Body of pancreas (tissue), 4 donors: Measurements from ENCODE around the gene SLC47A2. TPM values are rescaled to one million over a fixed set of nuclear protein-coding genes. Genes with fewer than 3 reads are reported as not detected.

Source experiments
- ATAC-seq: fragments of 150-250 bp; one replicate; pipeline ENCODE4 v1.9.1; 2016
- DNase-seq, 4 donors: peaks; one replicate each; pipeline ENCODE4 v3.0.0-alpha.2; 2019
- H3K27ac ChIP-seq, 4 donors: fragments of 200-600 bp; sonication (generic); 1 replicate in 3 of 4; 2 replicates in 1 of 4; pipeline versions ENCODE4 v1.5.1 to v1.6.1; 2016 to 2019; ENCODE audit warnings: mild to moderate bottlenecking in 1 of 4, mixed read lengths in 1 of 4, moderate library complexity in 1 of 4
- H3K27me3 ChIP-seq, 2 donors: fragments of 200-600 bp; sonication (generic); one replicate each; pipeline ENCODE4 v1.6.0; 2016; ENCODE audit warnings: mild to moderate bottlenecking in 1 of 2
- H3K36me3 ChIP-seq, 2 donors: fragments of 200-600 bp; sonication (generic); replicated peaks in 1 of 2; 2 replicates each; pipeline ENCODE4 v1.5.1; 2016; ENCODE audit warnings: low read depth in 2 of 2; ENCODE audit not compliant: insufficient read depth in 1 of 2
- H3K4me1 ChIP-seq: fragments of 200-600 bp; sonication (generic); one replicate; pipeline ENCODE4 v1.6.0; 2016
- H3K4me3 ChIP-seq, 2 donors: fragments of 200-600 bp; sonication (generic); 1 replicate in 1 of 2; 2 replicates in 1 of 2; pipeline ENCODE4 v1.5.1; 2016 to 2019
- H3K9me3 ChIP-seq, 3 donors: fragments of 200-600 bp; sonication (generic); 1 replicate in 2 of 3; 2 replicates in 1 of 3; pipeline ENCODE4 v1.5.1; 2016
- CTCF ChIP-seq, 7 experiments: fragments of 450-650 bp in 4 of 7; fragments of 200-600 bp in 3 of 7; sonication (generic) in 3 of 7; IDR thresholded peaks; one replicate each; pipeline ENCODE4 v1.5.1; 2016 to 2019; ENCODE audit warnings: antibody characterized with exemption in 7 of 7
- POLR2A ChIP-seq, 3 donors: fragments of 450-650 bp; IDR thresholded peaks; one replicate each; pipeline ENCODE4 v1.6.1; 2016; ENCODE audit warnings: antibody characterized with exemption in 3 of 3, mild to moderate bottlenecking in 2 of 3
- WGBS, 2 donors: methylation state at CpG; one replicate each; pipeline ENCODE4 v1.1.5; 2017; 5-methylcytosine and 5-hydroxymethylcytosine counted together
- intact Hi-C: fragments of 100-400 bp; cut with DNase I; formaldehyde crosslinking; loops from one replicate; pipeline ENCODE4 v1.15.1; 2023
- total RNA-seq, 2 donors: library from RNA; depleted of rRNA; stranded (reverse); fragments of >200 nt; gene quantifications; one replicate each; pipeline ENCODE4 v1.1.0, GENCODE V29; 2016

The SLC47A2 gene
- total RNA-seq, 2 donors from 2014 or later: 0.26 TPM; not detected in 1

- Histone ChIP-seq H3K4me3 (no peak overlapping the region), H3K27ac (no peak overlapping the region), H3K27me3 (no peaks in the 10 kb centered on the region), H3K9me3 (no peaks in the 10 kb centered on the region), H3K36me3 (no peaks in the 10 kb centered on the region), H3K4me1 (peaks cover 12% of the 10 kb centered on the region)
- no peak for DNase-seq
- intact Hi-C loops: no loop called here
- TF ChIP-seq POLR2A (IDR thresholded peaks at IDR 0.05): no peak
- TF ChIP-seq CTCF (IDR thresholded peaks at IDR 0.05): no peak
- 73 to 78% methylated on average over 7 of the region's 7 CpGs for WGBS, 2 donors
- ATAC-seq: no peak
These were observed 24.5 kb upstream of the SLC47A2 start for GRCh38 chr17:19740933-19741332.

- Histone ChIP-seq H3K27me3 (no peaks in the 10 kb centered on the region), H3K9me3 (no peaks in the 10 kb centered on the region), H3K4me3 (no peak overlapping the region), H3K36me3 (no peaks in the 10 kb centered on the region), H3K4me1 (peaks cover 6% of the 10 kb centered on the region), H3K27ac (no peak overlapping the region)
- intact Hi-C loops: no loop called here
- WGBS, 2 donors: 84 to 100% methylated on average over 1 to 25 of the region's 26 CpGs
- DNase-seq (no peak), ATAC-seq (no peak)
- TF ChIP-seq POLR2A (IDR thresholded peaks at IDR 0.05) (no peak), CTCF (IDR thresholded peaks at IDR 0.05) (no peak)
These were observed 23.1 kb upstream of the SLC47A2 start for GRCh38 chr17:19739241-19740201.

GRCh38 chr17:19738757-19739156 is 22.4 kb upstream of the SLC47A2 start:
- intact Hi-C loops: no loop called here
- Histone ChIP-seq H3K27ac (no peak overlapping the region), H3K36me3 (no peaks in the 10 kb centered on the region), H3K4me1 (peaks cover 3% of the 10 kb centered on the region), H3K9me3 (no peaks in the 10 kb centered on the region), H3K27me3 (no peaks in the 10 kb centered on the region), H3K4me3 (no peak overlapping the region)
- no peak for TF ChIP-seq CTCF (IDR thresholded peaks at IDR 0.05)
- TF ChIP-seq POLR2A (IDR thresholded peaks at IDR 0.05): no peak
- DNase-seq: no peak
- WGBS, 2 donors: 90% methylated on average over 2 to 7 of the region's 9 CpGs
- no peak for ATAC-seq

GRCh38 chr17:19738073-19738449 is 21.7 kb upstream of the SLC47A2 start:
- no peak for TF ChIP-seq CTCF (IDR thresholded peaks at IDR 0.05)
- no peak for TF ChIP-seq POLR2A (IDR thresholded peaks at IDR 0.05)
- Histone ChIP-seq H3K36me3 (no peaks in the 10 kb centered on the region), H3K4me1 (peaks cover 3% of the 10 kb centered on the region), H3K27ac (no peak overlapping the region), H3K27me3 (no peaks in the 10 kb centered on the region), H3K4me3 (no peak overlapping the region), H3K9me3 (no peaks in the 10 kb centered on the region)
- no peak for DNase-seq
- intact Hi-C loops: no loop called here
- WGBS, 2 donors: 85 to 89% methylated on average over 4 to 12 of the region's 14 CpGs
- ATAC-seq: no peak
